ENCODE data around the gene PURB. TPM values are rescaled to one million over a fixed set of nuclear protein-coding genes. Genes with fewer than 3 reads are reported as not detected.
"Not testable (repeated sequence)": the region's sequence is repeated elsewhere in the genome, so short reads cannot be mapped to it uniquely, and the experiment has no call there.

PURB gene
- 18.5 and 26.5 TPM in 2 replicates for total RNA-seq (ENCODE audit: low replicate concordance)

DNA sequence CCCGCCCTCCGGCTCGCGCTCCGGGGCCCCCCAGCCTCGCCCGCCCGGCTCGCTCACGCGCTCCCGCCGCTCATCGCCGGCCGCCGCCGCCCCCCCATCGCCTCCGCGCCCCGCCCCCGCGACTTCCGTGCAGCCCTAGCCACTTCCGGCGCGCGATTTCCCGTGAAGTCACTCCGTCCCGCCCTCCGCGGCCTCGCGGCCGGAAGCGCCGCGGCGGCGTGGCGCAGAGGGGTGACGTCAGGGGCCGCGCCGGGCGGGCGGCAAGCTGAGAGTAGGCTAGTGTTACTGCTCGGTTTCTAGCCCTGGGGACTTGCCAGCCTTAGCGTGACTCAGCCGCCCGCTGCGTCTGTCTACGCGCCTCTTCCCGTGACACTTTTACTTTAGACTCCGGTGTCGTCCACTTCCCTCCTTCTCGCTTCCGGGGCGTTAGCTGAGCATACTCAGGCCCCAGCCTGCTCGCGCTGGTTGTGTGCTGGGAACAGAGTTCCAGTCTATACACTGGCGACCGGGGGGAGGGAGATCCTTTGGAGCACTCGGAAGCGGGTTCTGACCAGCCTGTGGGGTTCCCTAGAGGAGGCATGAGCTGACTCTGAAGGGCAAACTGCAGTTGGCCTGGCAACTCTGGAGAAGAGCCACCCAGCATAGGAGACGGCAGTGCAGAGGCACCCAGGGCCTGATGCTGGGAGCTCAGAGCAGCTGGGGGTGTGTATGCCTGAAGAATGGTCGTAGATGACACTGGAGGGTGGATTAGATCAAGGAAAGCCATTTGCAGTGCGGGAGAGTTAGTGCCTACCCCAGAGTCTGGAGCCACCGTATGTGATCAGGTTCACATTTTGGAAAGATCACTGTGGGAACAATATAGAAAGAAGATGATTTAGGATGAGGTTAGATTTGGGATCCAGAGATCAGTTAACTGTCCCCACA lies at the start of gene PURB:
Gene PURB (minus strand): TSS at position 137 of the 924 bp plus-strand sequence. CDS start 182 bp downstream, outside the sequence.
- peaks cover 13% of the 10 kb centered on the region for H3K36me3 ChIP-seq
- Mint-ChIP-seq H3K4me1 (peaks cover 43% of the 10 kb centered on the region), H3K27ac (peak within 1 kb of the TSS; percentile 100), H3K36me3 (peaks cover 21% of the 10 kb centered on the region), H3K4me3 (peak within 1 kb of the TSS; percentile 99), H3K27me3 (ENCODE audit: insufficient read depth, low read depth) (peaks cover 2% of the 10 kb centered on the region), H3K9me3 (no peaks in the 10 kb centered on the region)
- DNase-seq (ENCODE audit: low spot score) = peak; percentile 98
- peaks cover 26% of the 10 kb centered on the region for H3F3A ChIP-seq (ENCODE audit: low read depth)
- peak within 1 kb of the TSS; percentile 94 for H3K27ac ChIP-seq
- H3K4me1 ChIP-seq = peaks cover 40% of the 10 kb centered on the region
- no peaks in the 10 kb centered on the region for H3K27me3 ChIP-seq
- H3K9me3 ChIP-seq (ENCODE audit: low read depth) = no peaks in the 10 kb centered on the region
- TF ChIP-seq EZH2phosphoT487 (IDR thresholded peaks at IDR 0.05) (no peak), CTCF (IDR thresholded peaks at IDR 0.05) (no peak), EZH2 (IDR thresholded peaks at IDR 0.05) (no peak)
- peak within 1 kb of the TSS; percentile 96 for H3K9ac ChIP-seq
- H3K4me3 ChIP-seq = peak within 1 kb of the TSS; percentile 85
- peaks cover 44% of the 10 kb centered on the region for H4K20me1 ChIP-seq (ENCODE audit: low read depth)
- peaks cover 44% of the 10 kb centered on the region for H3K79me2 ChIP-seq (ENCODE audit: low read depth)
- H2AFZ ChIP-seq (replicated peaks) = peak within 1 kb of the TSS; percentile 96
- peak within 1 kb of the TSS; percentile 100 for H3K4me2 ChIP-seq

DNA sequence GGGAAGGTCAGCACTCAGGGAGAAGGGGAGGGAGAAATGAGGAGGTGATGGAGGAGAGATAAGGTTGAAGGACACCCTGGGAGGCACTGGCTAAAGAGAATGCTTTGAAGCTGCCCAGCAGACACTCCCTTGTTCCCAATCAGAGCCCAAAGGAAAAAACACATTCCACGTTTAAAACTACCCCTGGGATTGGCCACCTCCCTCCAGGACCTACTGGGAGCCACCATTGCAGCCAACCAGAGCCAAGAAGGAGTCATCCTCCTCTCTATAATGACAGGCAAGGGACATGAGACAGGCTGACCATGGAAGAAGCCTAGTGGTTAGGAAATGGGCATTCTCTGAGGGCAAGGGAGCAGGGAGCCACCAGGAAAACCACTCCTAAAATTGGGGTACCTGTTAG lies 49.7 kb upstream of the PURB start:
- H3K4me1 Mint-ChIP-seq = no peaks in the 10 kb centered on the region
- Histone ChIP-seq H3K9ac (no peak overlapping the region), H2AFZ (replicated peaks) (no peak overlapping the region), H3K27me3 (no peaks in the 10 kb centered on the region), H3K27ac (no peak overlapping the region), H3K4me1 (no peaks in the 10 kb centered on the region), H3K4me2 (no peak overlapping the region), H3K36me3 (no peaks in the 10 kb centered on the region), H4K20me1 (ENCODE audit: low read depth) (no peaks in the 10 kb centered on the region), H3K9me3 (ENCODE audit: low read depth) (no peaks in the 10 kb centered on the region), H3K79me2 (ENCODE audit: low read depth) (no peaks in the 10 kb centered on the region), H3F3A (ENCODE audit: low read depth) (no peaks in the 10 kb centered on the region), H3K4me3 (no peak overlapping the region)
- no peak for TF ChIP-seq EZH2phosphoT487 (IDR thresholded peaks at IDR 0.05)
- TF ChIP-seq EZH2 (IDR thresholded peaks at IDR 0.05) = no peak
- no peak for TF ChIP-seq CTCF (IDR thresholded peaks at IDR 0.05)
- peaks cover 2% of the 10 kb centered on the region for H3K9me3 Mint-ChIP-seq
- no peak for DNase-seq (ENCODE audit: low spot score)
- peaks cover 2% of the 10 kb centered on the region for H3K27me3 Mint-ChIP-seq (ENCODE audit: insufficient read depth, low read depth)
- H3K4me3 Mint-ChIP-seq = no peak overlapping the region
- no peaks in the 10 kb centered on the region for H3K36me3 Mint-ChIP-seq
- no peak overlapping the region for H3K27ac Mint-ChIP-seq

GRCh38 chr7:44934510-44934909 lies 49.2 kb upstream of the PURB start:
- H3K36me3 ChIP-seq; H3K36me3 Mint-ChIP-seq; H3K79me2 ChIP-seq (ENCODE audit: low read depth); H3K4me3 ChIP-seq; H3K4me1 Mint-ChIP-seq; H3F3A ChIP-seq (ENCODE audit: low read depth); H3K27ac Mint-ChIP-seq; DNase-seq (ENCODE audit: low spot score); H3K27ac ChIP-seq; H3K4me3 Mint-ChIP-seq; H3K27me3 ChIP-seq; H3K4me1 ChIP-seq; H4K20me1 ChIP-seq (ENCODE audit: low read depth); H3K9ac ChIP-seq; H3K9me3 ChIP-seq (ENCODE audit: low read depth); H3K4me2 ChIP-seq; H2AFZ ChIP-seq (replicated peaks); H3K27me3 Mint-ChIP-seq (ENCODE audit: insufficient read depth, low read depth); H3K9me3 Mint-ChIP-seq: not testable (repeated sequence)

GRCh38 chr7:44930921-44931320 lies 45.6 kb upstream of the PURB start:
- H3F3A ChIP-seq (ENCODE audit: low read depth) = no peaks in the 10 kb centered on the region
- no peak overlapping the region for H3K4me2 ChIP-seq
- Mint-ChIP-seq H3K27me3 (ENCODE audit: insufficient read depth, low read depth) (peaks cover 6% of the 10 kb centered on the region), H3K36me3 (no peaks in the 10 kb centered on the region), H3K9me3 (peaks cover 5% of the 10 kb centered on the region), H3K4me1 (no peaks in the 10 kb centered on the region), H3K27ac (no peak overlapping the region), H3K4me3 (no peak overlapping the region)
- no peaks in the 10 kb centered on the region for H3K36me3 ChIP-seq
- no peak overlapping the region for H3K9ac ChIP-seq
- no peaks in the 10 kb centered on the region for H3K27me3 ChIP-seq
- no peak for DNase-seq (ENCODE audit: low spot score)
- no peak overlapping the region for H3K27ac ChIP-seq
- H2AFZ ChIP-seq (replicated peaks) = no peak overlapping the region
- H3K4me3 ChIP-seq = no peak overlapping the region
- H3K9me3 ChIP-seq (ENCODE audit: low read depth) = no peaks in the 10 kb centered on the region
- no peaks in the 10 kb centered on the region for H4K20me1 ChIP-seq (ENCODE audit: low read depth)
- TF ChIP-seq CTCF (IDR thresholded peaks at IDR 0.05) (no peak), EZH2phosphoT487 (IDR thresholded peaks at IDR 0.05) (no peak), EZH2 (IDR thresholded peaks at IDR 0.05) (no peak)
- no peaks in the 10 kb centered on the region for H3K4me1 ChIP-seq
- no peaks in the 10 kb centered on the region for H3K79me2 ChIP-seq (ENCODE audit: low read depth)

All from neural progenitor cell (in vitro differentiated cells).